DMS114 treated with DMSO at 0.1 percent for 48 hours (cell line): ENCODE data around the gene CERKL.

Experiments used
- DNase-seq: peaks from one replicate; lab custom pipeline; 2025; ENCODE audit not compliant: unreplicated experiment; lab: John Stamatoyannopoulos, UW

The CERKL gene

DNA sequence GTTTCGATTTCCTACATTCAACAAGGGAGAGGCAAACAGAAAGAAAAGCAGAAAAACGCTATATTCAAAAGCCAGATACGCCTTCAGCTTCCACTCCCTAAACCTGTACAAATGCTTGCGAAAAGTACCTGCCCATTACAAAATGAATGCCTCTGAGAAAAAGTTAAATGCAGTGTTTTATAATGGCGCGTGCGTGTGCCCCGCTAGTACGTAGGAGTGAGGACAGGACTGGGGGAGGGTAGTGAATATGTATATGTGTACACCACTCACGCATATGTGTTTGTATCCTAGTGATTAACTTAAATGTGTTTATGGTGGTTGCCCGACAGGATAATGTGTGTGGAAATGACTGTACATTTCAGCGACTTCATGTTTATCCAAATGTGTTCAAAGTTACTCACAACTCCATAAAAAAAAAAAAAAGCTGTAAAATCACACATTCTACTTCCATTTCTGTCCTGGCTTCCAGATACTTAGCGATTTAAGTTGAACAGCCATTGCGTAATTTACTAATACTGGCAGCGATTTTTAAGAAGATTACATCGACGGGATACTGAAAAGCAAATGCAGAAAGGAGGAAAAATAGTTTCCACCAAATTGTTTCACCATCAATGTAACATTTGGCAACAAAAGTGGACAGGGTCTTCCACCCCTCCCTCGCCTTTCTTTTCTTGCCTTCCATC is 22.1 kb upstream of the CERKL start:
- no peak for DNase-seq

DNA sequence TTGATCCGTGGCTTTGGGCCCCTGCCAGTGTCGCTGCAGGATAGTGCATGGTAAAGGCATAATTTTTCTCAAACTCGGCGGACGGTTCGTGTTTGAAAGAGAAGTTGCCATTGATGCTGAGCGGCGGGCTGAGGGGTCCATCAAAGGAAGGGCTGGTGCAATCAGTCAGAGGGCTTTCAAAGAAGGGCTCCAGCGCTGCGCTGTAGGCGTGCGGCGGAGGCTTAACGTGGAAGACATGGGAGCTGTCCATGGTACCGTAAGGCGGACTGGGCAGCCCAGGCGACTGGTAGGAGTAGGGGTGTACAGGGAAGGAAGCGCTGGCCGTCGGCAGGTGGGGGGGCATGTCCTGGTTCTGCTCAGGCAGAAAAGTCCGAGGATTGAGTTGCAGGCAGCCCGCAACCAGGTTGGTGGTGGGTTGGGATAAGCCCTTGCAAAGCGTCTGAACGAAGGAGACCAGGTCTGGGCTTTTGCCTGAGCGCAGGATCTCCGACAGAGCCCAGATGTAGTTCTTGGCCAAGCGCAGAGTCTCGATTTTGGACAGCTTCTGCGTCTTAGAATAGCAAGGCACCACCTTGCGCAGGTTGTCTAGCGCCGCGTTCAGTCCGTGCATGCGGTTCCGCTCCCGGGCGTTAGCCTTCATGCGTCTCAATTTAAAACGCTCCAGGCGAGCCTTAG is 21.1 kb upstream of the CERKL start:
- DNase-seq, result no peak

DNA sequence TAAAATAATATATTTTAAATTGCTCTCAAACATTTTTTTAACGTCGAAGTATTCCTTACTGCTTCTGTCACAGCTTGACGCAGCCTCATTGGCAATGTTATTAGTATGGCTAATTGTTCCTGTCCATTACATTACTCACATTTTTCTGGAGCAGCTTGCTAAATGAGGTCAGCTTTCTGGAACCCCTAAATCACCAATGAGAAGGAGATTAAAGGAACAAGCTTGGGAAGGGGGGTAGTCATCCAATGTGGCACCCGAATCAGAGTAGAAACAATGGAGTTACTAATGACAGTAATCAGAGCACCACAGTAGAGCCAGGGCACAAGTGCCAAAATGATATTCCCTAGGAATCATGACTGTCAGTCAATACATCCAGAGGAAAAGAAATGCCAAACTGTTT is 18.3 kb upstream of the CERKL start:
- no peak for DNase-seq

DNA sequence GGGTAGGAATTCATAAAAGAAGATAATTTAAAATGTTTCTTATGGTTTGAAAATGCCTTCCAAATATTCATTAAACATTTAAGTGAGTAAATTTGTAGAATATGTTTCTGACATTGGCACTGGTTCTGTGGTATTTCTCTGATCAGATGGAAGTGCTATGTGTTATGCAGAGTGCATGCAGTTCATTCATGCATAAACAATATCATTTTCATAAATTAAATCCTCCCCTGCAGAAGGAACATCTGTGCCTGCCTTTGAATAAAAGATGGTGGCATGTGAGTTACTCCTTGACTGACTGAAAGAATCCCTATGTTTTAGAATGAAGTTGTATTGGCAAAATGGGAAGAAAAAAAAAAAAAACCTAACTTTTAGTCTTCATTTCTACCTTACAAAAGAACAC is 17.6 kb upstream of the CERKL start:
- DNase-seq, result no peak

DNA sequence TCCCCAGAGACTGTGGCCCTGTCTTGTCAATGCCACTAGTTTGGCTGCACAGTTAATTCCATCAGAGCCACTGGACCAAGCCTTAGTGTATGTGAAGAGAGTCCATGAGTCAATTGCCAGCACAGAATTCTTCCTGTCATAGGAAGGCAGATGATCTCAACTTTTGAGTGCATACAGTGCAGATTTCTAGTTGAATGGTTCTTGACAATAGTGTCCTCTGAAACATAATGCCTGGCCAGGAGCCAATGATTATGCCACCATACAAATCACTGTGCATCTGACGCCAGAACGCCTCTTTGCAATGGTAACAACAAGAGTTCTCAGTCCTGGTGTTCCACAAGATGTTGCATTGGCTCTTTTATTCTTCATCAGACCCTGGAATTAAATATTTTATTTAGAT is 16.3 kb upstream of the CERKL start:
- DNase-seq, result no peak

DNA sequence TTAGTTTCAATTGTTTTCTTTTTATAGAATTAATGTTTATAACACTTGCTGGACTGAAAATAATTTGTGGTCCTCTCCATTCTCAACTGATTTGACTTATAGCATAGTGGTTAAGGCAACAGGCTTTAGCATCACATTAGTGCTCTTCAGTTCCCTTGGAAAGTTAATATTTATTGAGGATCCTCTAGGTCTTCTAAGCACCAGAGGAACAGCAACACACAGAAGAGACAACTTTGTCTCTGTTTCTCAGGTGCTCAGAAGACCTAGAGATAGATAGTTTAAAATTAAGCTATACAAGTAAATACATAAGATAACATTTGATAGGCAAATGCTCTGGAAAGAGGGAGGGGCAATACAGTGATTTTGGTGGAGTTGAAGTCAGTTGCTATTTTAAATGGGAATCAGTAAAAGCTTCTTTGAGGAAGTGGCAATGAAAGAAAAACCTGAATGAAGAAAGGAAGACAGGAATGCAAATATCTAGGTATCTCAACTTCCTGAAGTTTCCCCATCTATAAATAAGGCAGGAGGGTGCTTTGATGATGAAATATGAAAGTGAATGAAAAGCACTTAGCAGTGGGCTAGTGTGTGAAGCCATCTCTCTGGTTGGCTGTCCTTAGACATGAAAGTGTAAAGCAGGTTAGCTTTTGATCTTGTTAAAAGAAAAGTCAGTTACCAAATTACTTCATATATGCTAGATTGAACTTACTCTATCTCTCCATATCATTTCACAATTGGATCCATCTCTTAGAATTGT is 15.5 kb upstream of the CERKL start:
- DNase-seq, result no peak

DNA sequence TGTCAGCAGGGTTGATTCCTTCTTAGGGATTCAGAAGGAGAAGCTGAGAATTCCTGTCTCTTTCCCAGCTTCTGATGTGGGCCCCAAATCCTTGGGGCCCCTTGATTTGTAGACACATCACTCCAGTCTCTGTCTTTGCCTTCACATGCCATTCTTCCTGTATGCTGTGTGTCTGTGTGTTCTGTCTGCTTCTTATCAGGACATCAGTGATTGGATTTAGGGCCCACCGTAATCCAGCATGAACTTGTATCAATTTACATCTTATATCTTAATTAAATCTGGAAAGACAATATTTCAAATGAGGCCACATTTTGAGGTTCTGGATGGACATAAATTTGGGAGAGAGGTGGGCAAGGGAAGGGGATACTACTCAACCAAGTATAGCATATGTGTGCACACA is 13.7 kb upstream of the CERKL start:
- no peak for DNase-seq

DNA sequence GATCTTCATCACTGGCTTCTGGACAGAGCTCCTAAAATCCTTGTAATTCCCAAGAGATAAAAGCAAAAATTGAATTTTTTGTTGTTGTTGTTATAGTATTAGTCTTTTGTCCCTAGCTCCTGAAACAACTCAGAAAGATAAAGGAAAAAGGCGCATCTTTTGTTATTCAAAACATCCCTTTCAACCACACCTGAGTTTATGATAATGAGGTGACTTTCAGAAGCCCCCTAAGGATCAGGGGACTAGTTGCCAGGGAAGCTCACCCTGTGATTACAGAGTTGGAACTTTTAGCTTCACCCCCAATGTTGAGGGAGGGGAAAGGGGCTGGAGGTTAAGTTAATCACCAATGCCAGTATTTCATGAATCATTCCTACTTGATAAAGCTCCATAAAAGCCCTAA is 10.3 kb upstream of the CERKL start:
- DNase-seq, result no peak

DNA sequence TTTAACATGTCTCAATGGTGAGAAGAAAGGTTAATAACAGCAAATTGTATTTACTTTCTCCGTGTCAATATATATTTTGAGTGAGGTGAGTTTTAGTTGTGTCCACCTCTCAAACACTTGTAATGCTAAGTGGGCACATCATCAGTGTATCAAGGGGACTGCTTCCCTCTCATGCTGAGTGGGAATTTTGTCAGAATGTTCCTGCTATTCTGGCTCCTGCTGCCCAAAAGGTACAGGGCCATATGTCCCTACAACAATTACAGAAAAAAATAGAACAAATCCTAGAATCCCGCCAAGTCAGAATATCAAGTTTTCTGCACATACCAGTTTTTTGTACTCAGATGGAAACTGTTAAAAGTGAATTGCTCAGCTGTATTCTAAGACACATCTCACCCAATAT is 5.4 kb upstream of the CERKL start:
- no peak for DNase-seq

DNA sequence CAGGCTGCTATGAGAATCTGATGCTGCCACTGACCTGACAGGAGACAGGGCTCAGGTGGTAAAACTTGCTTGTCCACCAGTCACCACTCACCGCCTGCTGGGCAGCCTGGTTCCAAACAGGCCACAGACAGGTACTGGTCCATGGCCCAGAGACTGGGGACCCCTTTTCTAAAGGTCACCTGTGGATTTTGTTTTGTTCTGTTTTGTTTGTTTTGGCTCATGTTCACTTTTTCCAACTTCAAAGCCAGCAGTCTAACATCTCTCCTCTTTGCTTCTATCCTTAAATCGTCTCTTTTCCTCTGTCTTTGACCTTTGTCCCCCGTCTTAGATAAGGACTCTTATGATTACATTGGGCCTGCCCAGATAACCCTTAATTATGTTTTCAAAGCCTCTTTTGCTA is 3.3 kb upstream of the CERKL start:
- no peak for DNase-seq

DNA sequence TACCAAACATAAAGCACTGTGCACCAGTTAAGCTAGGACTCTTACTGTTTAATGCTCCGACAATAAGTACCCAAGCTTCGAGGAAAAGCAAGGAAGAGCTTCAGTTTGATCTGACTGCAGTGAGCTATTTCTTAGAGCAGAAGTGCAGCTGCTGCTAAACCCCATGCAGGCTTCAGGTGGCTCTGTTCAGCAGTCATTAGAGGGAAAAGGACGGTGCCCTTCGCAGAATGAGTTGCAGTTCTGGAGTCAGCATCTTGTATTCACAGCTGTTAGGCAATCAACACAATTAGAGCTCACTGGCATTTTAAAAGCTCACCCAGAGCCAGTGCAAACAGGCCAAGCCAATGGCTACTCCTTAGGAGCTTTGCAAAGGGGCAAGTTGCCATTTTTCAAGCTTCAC is 1.5 kb upstream of the CERKL start:
- no peak for DNase-seq

DNA sequence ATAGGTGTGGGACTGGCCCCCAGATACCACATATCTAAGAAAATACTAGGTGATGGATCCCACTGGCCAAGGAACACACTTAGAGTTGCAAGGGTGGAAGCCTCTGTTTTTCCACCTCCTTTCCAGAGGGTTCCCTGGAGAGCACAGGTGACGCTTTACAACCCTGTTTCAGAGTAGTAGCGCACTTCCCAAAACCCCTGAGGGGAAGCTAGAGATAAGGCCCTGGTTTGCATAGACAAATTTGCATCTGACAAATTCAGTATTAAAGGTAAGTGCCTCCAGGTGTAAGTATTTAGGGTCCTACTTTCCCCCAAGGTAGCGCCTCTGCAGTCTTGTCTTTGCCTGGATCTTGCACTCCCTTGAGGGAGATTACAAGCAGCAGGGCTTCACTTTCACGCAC is 474 bp upstream of the CERKL start:
- no peak for DNase-seq

DNA sequence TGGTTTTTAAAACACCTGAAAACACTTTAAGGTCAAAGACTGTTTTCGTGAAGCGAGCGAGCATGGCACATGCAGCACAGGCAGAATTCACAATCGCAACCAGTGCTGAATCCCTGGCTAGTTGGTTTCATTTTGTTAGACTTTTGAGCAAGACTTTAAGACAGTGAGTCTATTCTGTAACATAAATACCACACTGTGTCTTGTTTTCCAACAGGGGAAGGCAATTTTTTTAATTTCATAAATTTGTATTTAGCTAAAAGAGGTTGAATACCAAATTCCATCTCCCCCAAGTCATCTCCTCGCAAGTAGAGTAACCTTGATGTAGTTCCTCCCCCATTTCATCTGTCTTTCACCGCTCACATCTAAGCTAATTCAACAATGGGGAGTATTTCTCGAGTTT is 1.4 kb downstream of the CERKL start:
- DNase-seq, result no peak

DNA sequence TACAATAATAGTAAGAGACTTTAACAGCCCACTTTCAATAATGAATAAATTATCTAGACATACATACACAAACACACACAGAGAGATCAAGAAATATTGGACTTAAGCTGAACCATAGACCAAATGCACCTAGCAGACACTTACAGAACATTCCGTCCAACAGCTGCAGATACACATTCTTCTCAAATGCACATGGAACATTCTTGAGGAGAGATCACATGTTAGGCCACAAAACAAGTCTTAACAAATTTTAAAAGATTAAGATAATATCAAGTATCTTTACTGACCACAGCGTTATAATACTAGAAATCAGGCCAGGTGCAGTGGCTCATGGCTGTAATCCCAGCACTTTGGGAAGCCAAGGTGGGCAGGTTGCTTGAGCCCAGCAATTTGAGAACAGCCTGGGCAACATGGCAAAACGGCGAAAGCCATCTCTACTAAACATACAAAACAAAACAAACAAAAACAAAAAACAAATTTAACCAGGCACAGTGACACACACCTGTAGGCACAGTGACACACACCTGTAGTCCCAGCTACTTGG is 7.4 kb downstream of the CERKL start:
- no peak for DNase-seq

DNA sequence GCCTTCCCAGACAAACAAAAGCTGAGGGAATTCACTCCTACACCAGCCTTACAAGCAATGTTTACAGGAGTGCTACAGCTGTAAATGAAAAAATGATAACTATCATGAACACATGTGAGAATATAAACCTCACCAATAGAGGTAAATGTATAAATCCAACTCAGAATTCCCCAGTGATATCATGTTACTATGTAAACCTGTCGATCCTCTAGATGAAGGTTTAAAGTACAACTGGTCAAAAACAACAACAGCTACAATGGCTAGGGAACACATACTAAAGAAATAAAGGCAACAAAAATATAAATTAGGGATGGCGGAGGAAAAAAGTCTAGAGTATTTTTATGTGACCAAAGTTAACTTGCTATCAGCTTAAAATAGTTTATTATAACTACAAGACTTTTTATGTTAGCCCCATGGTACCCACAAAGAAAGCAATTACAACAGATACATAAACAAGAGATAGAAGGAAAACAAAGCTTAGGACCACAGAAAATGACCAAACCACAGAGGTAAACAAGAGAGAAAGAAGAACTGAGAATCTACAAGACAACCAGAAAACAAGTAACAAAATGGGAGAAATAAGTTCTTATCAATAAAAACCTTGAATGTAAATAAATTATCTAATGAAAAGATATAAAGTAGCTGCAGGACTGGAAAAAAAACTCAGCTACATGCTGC is 8.3 kb downstream of the CERKL start:
- no peak for DNase-seq

DNA sequence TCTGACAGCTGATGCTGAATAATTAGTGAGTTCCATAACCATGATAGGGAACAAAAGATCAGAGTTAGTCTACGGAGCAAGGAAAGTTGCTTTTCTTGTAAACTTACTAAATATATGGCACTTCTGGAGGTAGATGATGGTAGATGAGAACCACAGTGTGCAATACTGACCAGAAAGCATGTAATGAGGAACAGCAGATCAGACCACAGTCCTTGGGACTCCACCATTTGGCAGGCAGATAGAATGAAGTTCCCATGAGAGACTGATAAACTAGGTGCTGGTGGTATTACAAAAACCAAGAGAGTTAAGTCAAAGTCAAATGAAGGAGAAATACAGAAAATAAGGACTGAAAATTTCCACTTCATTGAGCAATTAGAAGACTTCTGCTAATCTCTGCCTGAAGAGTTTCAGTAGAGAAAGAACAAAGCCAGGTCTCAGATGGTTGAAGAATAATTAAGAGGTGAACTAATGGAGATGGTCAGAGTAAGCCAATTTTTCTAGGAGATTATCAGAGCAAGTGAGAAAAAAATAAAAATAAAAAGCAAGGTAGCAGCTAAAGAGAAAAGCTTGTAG is 10.4 kb downstream of the CERKL start:
- DNase-seq, result no peak

DNA sequence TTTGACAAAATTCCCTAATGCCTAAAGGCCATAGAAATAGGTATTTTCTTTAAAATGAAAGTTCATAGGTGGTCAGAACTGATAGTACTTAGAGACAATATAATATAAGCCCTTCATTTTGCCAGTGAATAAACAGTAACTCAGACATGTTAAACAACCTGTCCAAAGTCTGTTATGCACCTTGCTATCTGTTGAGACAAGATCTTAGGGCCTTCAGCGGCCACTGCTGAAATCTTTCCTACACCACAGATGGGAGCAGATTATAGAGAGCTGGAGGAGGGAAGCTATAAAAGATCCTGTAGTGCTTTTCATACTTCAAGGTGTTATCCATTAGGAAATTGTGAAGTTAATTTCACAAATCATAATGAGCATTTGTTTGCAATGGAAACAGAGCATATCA is 13.8 kb downstream of the CERKL start:
- DNase-seq, result no peak

DNA sequence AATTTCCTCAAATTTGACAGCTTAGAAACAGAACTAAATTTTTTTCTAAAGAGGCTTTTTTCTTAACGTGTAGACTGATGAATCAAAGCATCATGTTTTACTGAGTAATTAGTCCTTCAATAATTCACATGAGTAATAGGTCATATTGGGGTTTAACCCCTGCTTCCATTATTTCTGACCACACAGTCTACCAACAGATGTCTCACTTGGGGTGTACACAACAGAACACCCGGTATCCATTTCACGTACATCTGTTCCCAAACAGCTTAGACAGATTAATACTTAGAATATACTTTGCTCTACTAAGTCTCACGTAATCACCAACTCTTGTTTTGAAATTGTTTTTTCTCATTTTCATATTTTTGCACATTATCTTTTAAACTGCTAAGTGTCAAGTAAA is 14.8 kb downstream of the CERKL start:
- no peak for DNase-seq

DNA sequence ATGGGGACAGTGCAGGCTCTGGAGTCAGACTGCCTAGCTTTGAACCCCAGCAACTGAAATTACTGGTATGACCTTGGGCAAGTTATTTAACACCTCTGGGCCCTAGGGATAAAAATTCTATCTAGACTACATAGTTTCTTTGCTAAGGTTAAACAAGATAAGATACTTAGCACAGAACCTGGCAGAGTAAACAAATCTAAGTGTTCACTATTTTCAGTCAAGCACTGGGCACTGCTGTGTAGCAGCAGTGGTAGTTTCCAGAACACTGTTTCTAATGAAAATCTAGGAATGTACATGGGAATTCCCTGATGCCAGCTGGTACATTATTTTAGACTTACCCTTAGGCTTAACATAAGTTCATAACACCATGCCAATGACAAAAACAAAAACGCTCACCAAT is 17.2 kb downstream of the CERKL start:
- no peak for DNase-seq

DNA sequence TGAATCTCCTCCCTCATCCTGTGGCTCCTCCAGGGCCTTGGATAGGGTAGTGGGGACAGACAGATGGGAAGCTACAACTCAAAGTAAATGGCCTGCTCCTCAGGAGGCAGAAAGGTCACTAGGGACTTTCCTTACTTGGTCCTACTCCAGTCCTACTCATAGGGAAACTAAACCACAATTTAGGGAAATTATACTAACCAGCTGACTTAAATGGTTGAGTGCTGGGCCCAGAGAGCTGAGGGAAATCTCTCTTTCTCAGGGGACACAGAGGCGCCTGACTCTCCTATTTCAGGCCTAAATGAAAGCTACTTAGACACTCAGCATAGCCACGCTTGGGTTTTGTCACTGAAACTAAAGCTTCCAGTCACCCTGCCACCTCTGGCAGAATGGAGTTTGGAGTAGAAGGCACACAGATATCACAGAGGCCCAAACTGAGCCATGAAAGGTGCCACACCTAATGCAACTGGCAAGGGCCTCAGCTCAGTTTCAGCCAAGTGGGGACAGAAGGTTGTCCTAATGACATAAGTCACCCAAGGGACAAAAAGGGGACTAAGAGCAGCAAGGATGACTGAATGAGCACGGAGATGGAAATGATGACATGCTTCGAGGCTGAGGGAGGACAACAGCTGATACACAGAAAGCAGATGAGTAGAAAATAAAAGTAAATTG is 24.0 kb downstream of the CERKL start:
- DNase-seq, result no peak
